Left forelimb (tissue), 1 donor: ENCODE results near the gene RSPH6A.

ENCODE experiments used
- DNase-seq: peaks from one replicate; pipeline ENCODE4 v3.0.0-alpha.2; 2018; ENCODE audit warnings: low spot score

The RSPH6A gene

GRCh38 chr19:45814851-45815480, at the start of gene RSPH6A:
RSPH6A (minus strand) TSS chr19:45815308; CDS start chr19:45815176, 132 bp downstream.
- DNase-seq: no peak

DNA sequence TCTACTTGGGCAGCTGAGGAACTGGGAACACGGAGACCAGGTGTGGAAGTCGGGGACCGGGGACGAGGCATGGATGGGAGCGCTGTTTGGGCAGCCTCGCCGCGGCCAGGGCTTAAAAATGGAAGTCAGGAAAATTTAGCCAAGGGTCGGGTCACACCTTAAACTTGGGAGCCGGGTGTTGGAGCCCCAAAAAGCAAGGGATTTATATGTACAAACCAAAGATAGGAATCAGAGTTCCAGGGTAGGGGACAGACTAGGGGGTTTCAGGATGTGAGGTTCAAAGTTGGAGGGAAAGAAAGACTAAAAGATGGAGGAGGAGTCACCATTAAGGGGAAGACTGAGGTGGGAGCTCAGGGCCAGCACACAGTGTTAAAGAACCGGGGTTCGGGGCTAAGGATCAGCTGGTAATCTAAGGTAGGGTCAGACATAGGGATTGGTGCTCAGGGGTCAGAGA, 49.5 kb upstream of the RSPH6A start:
- DNase-seq: no peak

DNA sequence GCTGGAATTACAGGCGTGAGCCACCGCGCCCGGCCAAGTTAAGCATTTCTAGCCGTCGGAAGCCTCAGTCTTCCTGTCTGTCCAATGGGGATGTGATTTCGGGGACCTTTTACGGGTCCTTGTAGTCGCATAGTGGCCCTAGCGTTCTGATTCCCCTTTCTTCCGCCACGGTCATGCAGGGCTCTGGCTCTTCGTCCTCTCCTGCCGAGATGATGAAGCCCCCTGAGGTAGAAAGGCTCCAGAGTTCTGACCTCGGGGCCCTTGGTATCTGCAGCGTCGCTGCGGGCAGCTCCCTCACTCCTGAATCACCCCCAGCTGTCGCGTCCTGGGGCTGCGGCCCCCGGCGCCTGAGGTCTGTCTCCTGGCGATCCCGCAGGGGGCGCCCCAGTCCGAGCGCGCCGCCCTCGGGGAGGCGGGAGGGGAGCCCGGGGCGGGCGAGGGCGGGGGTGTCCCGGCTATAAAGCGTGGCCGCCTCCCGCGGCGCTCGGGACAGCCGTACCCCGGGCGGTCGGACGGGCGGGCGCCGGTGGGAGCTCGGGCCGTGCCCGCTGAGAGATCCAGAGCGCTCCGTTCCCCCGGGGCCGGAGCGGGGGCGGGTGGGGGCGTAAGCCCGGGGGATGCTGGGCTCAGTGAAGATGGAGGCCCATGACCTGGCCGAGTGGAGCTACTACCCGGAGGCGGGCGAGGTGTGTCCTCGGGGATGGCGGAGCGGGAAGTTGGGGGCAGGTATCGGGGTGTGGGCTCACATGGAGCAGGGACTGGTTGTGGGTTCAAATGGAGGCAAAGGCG, 48.9 kb upstream of the RSPH6A start, which contains the start of gene FOXA3:
TSS of gene FOXA3 (plus strand) at position 487 of the 789 bp plus-strand sequence. CDS start at position 618, 131 bp downstream.
- no peak for DNase-seq

GRCh38 chr19:45863335-45863839, 48.3 kb upstream of the RSPH6A start:
- no peak for DNase-seq

DNA sequence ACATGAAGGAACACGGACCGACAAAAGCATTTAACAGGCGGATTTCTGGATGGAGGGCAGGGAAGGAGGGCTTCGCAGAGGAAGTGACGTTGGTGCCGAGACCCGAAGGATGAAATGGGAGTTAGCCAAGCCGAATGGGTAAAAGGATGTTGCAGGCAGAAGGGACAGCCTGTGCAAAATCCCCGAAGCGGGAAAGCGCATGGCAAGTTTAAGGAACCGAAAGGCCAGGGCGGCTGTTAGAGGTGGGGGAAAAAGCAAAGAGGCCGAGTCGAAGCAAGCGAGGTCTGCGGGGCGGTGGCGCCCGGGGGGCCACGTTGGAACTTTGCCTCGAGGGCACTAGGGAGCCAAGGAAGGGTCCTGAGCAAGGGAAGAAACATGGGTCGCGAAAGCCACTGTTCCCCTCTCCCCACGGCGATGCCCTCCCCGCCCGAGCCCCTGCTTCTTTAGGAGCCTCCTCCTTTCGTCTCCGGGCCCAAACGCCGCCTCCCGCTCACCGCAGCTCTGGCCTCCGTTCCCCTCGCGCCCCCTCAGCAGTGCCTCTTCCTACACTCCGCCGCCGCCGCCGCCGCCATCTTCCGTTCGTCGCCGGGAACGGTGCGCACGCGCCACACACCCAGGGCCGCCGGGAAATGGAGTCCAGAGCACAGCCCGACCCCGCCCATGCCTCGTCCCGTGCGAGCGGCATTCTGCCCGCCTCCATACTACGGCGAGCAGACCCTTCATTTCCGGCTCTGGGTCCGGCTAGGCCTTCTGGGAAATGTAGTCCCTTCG, 47.6 kb upstream of the RSPH6A start, which contains the start of gene SYMPK:
TSS of gene SYMPK (minus strand) at position 584 of the 771 bp plus-strand sequence. CDS start 8,652 bp downstream, outside the sequence.
- peak; percentile 99 for DNase-seq

DNA sequence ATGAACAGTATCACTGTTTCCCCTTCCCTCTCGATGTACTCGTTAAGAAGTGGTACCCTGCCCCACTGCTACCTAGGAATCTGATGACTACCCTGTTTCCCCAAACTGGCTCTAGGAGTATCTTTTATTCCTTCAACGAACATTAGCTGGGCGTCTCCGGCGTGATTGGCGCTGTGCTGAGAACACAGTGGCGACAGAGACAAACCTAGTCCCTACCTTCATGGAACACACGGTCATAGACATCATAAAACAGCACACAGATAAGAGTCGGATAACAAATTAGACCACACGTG, 47.1 kb upstream of the RSPH6A start:
- no peak for DNase-seq

DNA sequence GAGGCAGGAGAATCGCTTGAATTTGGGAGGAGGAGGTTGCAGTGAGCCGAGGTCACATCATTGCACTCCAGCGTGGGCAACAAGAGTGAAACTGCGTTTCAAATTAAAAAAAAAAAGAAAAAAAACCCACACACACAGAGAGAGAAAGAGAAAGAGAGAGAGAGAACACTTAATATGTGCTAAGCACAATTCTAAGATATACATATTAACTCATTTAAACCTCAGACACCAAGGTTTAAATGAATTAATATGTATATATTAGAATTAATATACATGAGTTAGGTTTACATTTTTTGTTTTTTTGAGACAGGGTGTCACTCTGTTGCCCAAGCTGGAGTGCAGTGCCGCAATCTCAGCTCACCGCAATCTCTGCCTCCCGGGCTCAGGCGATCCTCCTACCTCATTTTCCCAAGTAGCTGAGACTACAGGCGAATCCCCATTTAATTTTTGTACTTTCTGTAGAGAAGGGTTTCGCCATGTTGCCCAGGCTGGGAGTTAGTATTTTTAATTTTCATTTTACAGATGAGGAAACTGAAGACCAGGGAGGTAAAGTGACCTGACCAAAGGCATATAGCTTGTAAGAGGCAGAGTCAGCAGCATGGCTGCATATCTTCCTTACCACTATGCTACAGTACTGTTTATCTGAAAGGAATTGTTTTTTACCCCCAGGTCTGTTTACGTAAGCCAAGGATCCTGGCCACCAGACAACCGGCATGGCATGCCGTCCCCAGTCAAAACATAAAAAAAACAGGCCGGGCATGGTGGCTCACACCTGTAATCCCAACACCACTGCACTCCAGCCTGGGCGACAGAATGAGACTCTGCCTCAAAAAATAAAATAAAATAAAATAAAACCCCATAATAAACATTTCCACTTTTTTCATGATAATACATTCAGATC, 45.5 kb upstream of the RSPH6A start:
- DNase-seq: no peak

GRCh38 chr19:45854167-45854778, 39.2 kb upstream of the RSPH6A start:
- no peak for DNase-seq

DNA sequence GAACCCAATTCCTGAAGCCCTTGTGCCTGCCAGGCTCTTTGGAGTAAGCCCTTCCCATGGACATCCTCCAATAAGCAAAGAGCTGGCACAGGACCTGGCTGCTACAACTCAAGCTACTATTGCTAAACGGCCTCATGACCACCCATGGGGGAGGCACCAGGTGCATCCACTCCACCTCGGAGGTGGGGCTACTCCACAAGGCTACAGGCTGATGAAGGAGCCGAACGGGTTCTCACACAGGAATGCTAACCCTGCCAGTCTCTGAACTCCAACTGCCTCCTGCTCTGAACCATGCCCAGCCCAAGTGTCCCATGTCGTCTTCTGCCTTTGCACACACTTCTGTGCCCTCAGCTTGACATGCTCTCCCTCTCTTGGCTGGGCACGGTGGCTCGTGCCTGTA, 37.9 kb upstream of the RSPH6A start:
- no peak for DNase-seq

GRCh38 chr19:45852145-45852750, 37.1 kb upstream of the RSPH6A start:
- no peak for DNase-seq

DNA sequence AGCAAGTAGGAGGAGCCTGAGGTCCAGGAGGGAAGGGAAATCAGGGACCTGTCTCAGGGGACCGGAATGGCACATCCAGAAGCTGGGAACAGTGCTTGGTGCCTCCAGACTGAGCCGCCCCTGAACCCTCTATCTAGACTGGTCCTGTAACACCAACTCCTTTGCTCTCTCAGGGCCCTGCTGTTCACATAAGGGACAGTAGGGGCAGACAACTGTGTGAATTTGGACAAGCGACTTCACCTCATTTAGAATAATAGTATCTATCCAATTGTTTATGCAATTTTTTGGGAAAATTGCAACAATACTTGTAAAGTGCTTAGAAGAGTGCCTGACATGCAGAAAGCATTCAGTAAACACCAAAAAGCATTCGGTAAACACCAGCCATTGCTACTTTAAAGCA, 33.8 kb upstream of the RSPH6A start:
- DNase-seq: no peak

GRCh38 chr19:45847663-45848062, 32.6 kb upstream of the RSPH6A start:
- no peak for DNase-seq

GRCh38 chr19:45842198-45842597, 27.1 kb upstream of the RSPH6A start:
- no peak for DNase-seq

DNA sequence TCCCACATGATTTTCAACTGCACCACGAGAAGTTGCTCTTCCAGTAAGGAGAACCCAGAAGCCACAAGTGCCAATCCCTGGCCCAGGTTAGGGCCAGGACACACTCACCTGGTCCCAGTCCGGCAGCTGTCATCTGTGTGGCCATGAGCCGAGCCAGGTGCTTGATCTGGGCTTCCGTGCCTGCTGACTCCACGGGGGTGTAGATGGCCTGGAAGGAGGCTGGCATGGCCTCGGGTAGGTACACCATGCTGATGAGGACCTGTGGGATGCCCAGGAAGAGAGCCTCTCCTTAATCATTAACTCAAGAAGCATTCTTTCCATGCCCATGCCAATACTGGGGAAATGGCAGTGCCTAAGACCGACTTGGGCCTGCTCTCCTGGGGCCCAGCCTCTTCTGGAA, 19.9 kb upstream of the RSPH6A start:
- no peak for DNase-seq

- DNase-seq: no peak
These were observed 13.8 kb upstream of the RSPH6A start for GRCh38 chr19:45828945-45829344.

DNA sequence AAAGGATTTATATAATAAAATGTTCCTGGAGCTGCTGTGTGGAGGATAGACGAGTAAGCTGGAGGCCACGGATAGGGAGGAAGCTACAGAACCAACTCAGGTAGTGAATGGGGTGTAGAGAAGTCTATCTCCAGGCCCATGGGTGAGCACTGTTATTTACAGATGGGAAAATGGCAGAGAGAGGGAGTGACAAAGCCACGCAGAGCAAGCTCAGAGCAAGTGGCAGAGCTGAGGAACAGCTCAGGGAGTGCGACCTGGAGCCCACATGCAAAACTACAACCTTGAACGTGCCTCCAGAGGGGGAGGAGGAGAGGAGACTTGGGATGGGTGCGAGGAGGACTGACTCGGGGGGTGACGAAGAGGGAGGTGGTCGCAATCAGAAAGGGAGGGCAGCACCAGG, 13.4 kb upstream of the RSPH6A start:
- no peak for DNase-seq

GRCh38 chr19:45827459-45828093, 12.5 kb upstream of the RSPH6A start:
- DNase-seq: no peak

DNA sequence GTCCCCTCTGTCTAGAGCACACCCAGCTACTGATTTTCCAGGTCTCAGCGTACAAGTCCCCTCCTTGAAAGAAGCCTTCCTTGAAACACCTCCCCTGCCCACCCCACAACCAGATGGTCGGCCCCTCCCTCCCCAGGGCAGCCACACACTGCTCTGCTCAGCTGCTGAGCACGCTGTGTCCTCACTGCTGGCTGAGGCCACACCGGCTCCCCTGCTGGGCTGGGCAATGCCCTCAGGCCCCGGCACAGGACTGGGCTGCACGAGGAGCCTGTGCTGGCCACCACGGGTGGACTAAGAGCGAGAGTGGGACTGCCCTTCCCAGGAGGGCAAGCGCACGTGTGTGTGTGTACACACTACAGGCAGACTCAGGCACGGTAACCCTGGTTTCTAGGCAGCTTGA, 11.8 kb upstream of the RSPH6A start:
- no peak for DNase-seq

- DNase-seq: no peak
These were observed 11.1 kb upstream of the RSPH6A start for GRCh38 chr19:45825917-45826893.
